Dendritic cell treated with granulocyte-macrophage colony-stimulating factor and Interleukin-4, amounts not matched to agents 40 ng/mL and 50 ng/mL, for 4 days (primary cell): ENCODE measurements around the gene FBN1.

Experiments used
- H3K27ac Mint-ChIP-seq: one replicate; pipeline ENCODE4 v1.8.0; 2022; ENCODE audit warnings: mild to moderate bottlenecking, mixed read lengths
- H3K27me3 Mint-ChIP-seq: one replicate; pipeline ENCODE4 v1.8.0; 2022; ENCODE audit warnings: mild to moderate bottlenecking, mixed read lengths
- H3K36me3 Mint-ChIP-seq: one replicate; pipeline ENCODE4 v1.8.0; 2022; ENCODE audit warnings: low read depth, mixed read lengths
- H3K4me1 Mint-ChIP-seq: one replicate; pipeline ENCODE4 v1.8.0; 2022; ENCODE audit warnings: low read depth, mixed read lengths
- H3K4me3 Mint-ChIP-seq: one replicate; pipeline ENCODE4 v1.8.0; 2022; ENCODE audit warnings: mild to moderate bottlenecking, moderate library complexity, mixed read lengths
- H3K9me3 Mint-ChIP-seq: one replicate; pipeline ENCODE4 v1.8.0; 2022; ENCODE audit warnings: mixed read lengths
- intact Hi-C: fragments of 100-400 bp; cut with micrococcal nuclease; formaldehyde crosslinking; loops from one replicate; pipeline ENCODE4 v1.15.0; 2022

The FBN1 gene

GRCh38 chr15:48643776-48644466 lies 1.6 kb downstream of the FBN1 start:
- Mint-ChIP-seq H3K27ac (no peak overlapping the region), H3K36me3 (no peaks in the 10 kb centered on the region), H3K27me3 (peaks cover 53% of the 10 kb centered on the region), H3K4me1 (no peaks in the 10 kb centered on the region), H3K4me3 (no peak overlapping the region), H3K9me3 (no peaks in the 10 kb centered on the region)
- intact Hi-C loops: no loop called here

GRCh38 chr15:48643206-48643605 lies 2.3 kb downstream of the FBN1 start:
- H3K27me3 Mint-ChIP-seq: peaks cover 53% of the 10 kb centered on the region
- H3K36me3 Mint-ChIP-seq: no peaks in the 10 kb centered on the region
- H3K4me3 Mint-ChIP-seq: no peak overlapping the region
- no peaks in the 10 kb centered on the region for H3K4me1 Mint-ChIP-seq
- H3K27ac Mint-ChIP-seq: no peak overlapping the region
- intact Hi-C loops: no loop called here
- no peaks in the 10 kb centered on the region for H3K9me3 Mint-ChIP-seq

- Mint-ChIP-seq H3K4me1 (no peaks in the 10 kb centered on the region), H3K9me3 (no peaks in the 10 kb centered on the region), H3K27me3 (peaks cover 51% of the 10 kb centered on the region), H3K4me3 (no peak overlapping the region), H3K27ac (no peak overlapping the region), H3K36me3 (no peaks in the 10 kb centered on the region)
- intact Hi-C loops: no loop called here
These were observed 2.7 kb downstream of the FBN1 start for GRCh38 chr15:48642795-48643194.

GRCh38 chr15:48641416-48641815 lies 4.1 kb downstream of the FBN1 start:
- intact Hi-C loops: no loop called here
- H3K27me3 Mint-ChIP-seq: peaks cover 37% of the 10 kb centered on the region
- H3K4me3 Mint-ChIP-seq: no peak overlapping the region
- H3K9me3 Mint-ChIP-seq: no peaks in the 10 kb centered on the region
- H3K4me1 Mint-ChIP-seq: no peaks in the 10 kb centered on the region
- no peak overlapping the region for H3K27ac Mint-ChIP-seq
- H3K36me3 Mint-ChIP-seq: no peaks in the 10 kb centered on the region

- Mint-ChIP-seq H3K27ac (no peak overlapping the region), H3K9me3 (no peaks in the 10 kb centered on the region), H3K36me3 (no peaks in the 10 kb centered on the region), H3K4me1 (no peaks in the 10 kb centered on the region), H3K27me3 (peaks cover 15% of the 10 kb centered on the region), H3K4me3 (no peak overlapping the region)
- intact Hi-C loops: no loop called here
These were observed 6.5 kb downstream of the FBN1 start for GRCh38 chr15:48638963-48639362.

GRCh38 chr15:48637639-48638038 lies 7.9 kb downstream of the FBN1 start:
- Mint-ChIP-seq H3K9me3 (no peaks in the 10 kb centered on the region), H3K4me3 (no peak overlapping the region), H3K36me3 (no peaks in the 10 kb centered on the region), H3K27ac (no peak overlapping the region), H3K27me3 (peaks cover 5% of the 10 kb centered on the region), H3K4me1 (no peaks in the 10 kb centered on the region)
- intact Hi-C loops: no loop called here

- Mint-ChIP-seq H3K4me1 (no peaks in the 10 kb centered on the region), H3K36me3 (no peaks in the 10 kb centered on the region), H3K27me3 (peaks cover 3% of the 10 kb centered on the region), H3K9me3 (no peaks in the 10 kb centered on the region), H3K27ac (no peak overlapping the region), H3K4me3 (no peak overlapping the region)
- intact Hi-C loops: no loop called here
These were observed 9.0 kb downstream of the FBN1 start for GRCh38 chr15:48636511-48636910.

GRCh38 chr15:48634893-48635292 lies 10.6 kb downstream of the FBN1 start:
- Mint-ChIP-seq H3K27me3 (no peaks in the 10 kb centered on the region), H3K36me3 (no peaks in the 10 kb centered on the region), H3K4me1 (no peaks in the 10 kb centered on the region), H3K9me3 (no peaks in the 10 kb centered on the region), H3K27ac (no peak overlapping the region), H3K4me3 (no peak overlapping the region)
- intact Hi-C loops: no loop called here

GRCh38 chr15:48634096-48634495 lies 11.4 kb downstream of the FBN1 start:
- Mint-ChIP-seq H3K4me1 (no peaks in the 10 kb centered on the region), H3K9me3 (no peaks in the 10 kb centered on the region), H3K27ac (no peak overlapping the region), H3K36me3 (no peaks in the 10 kb centered on the region), H3K27me3 (no peaks in the 10 kb centered on the region), H3K4me3 (no peak overlapping the region)
- intact Hi-C loops: no loop called here

GRCh38 chr15:48632651-48633050 lies 12.9 kb downstream of the FBN1 start:
- no peaks in the 10 kb centered on the region for H3K27me3 Mint-ChIP-seq
- intact Hi-C loops: no loop called here

GRCh38 chr15:48631176-48631770 lies 14.2 kb downstream of the FBN1 start:
- no peaks in the 10 kb centered on the region for H3K9me3 Mint-ChIP-seq
- no peak overlapping the region for H3K4me3 Mint-ChIP-seq
- H3K36me3 Mint-ChIP-seq: no peaks in the 10 kb centered on the region
- no peaks in the 10 kb centered on the region for H3K27me3 Mint-ChIP-seq
- no peaks in the 10 kb centered on the region for H3K4me1 Mint-ChIP-seq
- no peak overlapping the region for H3K27ac Mint-ChIP-seq
- intact Hi-C loops: no loop called here

More at GRCh38 chr15:48632651-48633050, 12.9 kb downstream of the FBN1 start:
- H3K4me1 Mint-ChIP-seq: no peaks in the 10 kb centered on the region
- no peaks in the 10 kb centered on the region for H3K36me3 Mint-ChIP-seq
- no peak overlapping the region for H3K4me3 Mint-ChIP-seq
- H3K9me3 Mint-ChIP-seq: no peaks in the 10 kb centered on the region
- H3K27ac Mint-ChIP-seq: no peak overlapping the region

- intact Hi-C loops: no loop called here
These were observed 15.3 kb downstream of the FBN1 start for GRCh38 chr15:48630245-48630644.

GRCh38 chr15:48628832-48629231 lies 16.7 kb downstream of the FBN1 start:
- intact Hi-C loops: no loop called here
- H3K36me3 Mint-ChIP-seq: no peaks in the 10 kb centered on the region
- no peak overlapping the region for H3K27ac Mint-ChIP-seq
- no peaks in the 10 kb centered on the region for H3K9me3 Mint-ChIP-seq
- H3K27me3 Mint-ChIP-seq: no peaks in the 10 kb centered on the region
- no peaks in the 10 kb centered on the region for H3K4me1 Mint-ChIP-seq
- H3K4me3 Mint-ChIP-seq: no peak overlapping the region

More at GRCh38 chr15:48630245-48630644, 15.3 kb downstream of the FBN1 start:
- H3K4me1 Mint-ChIP-seq: no peaks in the 10 kb centered on the region
- H3K36me3 Mint-ChIP-seq: no peaks in the 10 kb centered on the region
- no peaks in the 10 kb centered on the region for H3K9me3 Mint-ChIP-seq
- H3K4me3 Mint-ChIP-seq: no peak overlapping the region
- no peak overlapping the region for H3K27ac Mint-ChIP-seq
- no peaks in the 10 kb centered on the region for H3K27me3 Mint-ChIP-seq

- Mint-ChIP-seq H3K4me1 (no peaks in the 10 kb centered on the region), H3K4me3 (no peak overlapping the region), H3K27me3 (no peaks in the 10 kb centered on the region), H3K36me3 (no peaks in the 10 kb centered on the region), H3K27ac (no peak overlapping the region), H3K9me3 (no peaks in the 10 kb centered on the region)
- intact Hi-C loops: no loop called here
These were observed 18.1 kb downstream of the FBN1 start for GRCh38 chr15:48627260-48627940.
